ENCODE data around the gene DOCK2. TPM values are rescaled to one million over a fixed set of nuclear protein-coding genes. Genes with fewer than 3 reads are reported as not detected.
A peak's percentile ranks its signal among the peaks of the same experiment; 100 is the strongest.

Gene DOCK2
- total and polyA plus RNA-seq, 2 donors (not counting 1 experiment from before 2014, with no cell fraction given): 112 to 330 TPM

DNA sequence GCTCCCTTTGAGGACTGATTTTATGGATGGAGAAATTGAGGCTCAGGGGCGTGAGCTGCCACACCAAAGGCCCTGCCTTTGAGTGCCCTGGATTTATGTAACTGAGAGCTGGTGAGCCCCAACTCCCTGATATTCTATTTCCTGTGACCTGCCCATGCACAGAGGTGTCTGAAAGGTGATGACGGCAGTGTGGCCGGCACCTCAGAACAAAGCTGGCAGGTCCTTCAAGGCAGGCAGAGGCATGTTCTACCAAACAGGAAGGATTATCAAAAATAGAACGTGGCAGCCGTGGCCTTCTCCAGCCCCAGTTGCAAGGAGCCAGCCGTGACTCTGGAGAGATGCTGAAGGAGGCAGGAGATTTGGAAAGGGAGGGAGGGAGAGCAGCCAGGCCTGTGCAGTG, 307.0 kb downstream of the DOCK2 start:
- Histone ChIP-seq H3K27me3 (replicated peaks in 1 of 4; ENCODE audit: control extremely low read depth in 1 of 4, control insufficient read depth in 3 of 4, insufficient read depth in 4 of 4, low read length in 3 of 4) (no peaks in the 10 kb centered on the region), H3K27ac (ENCODE audit: low read length in 2 of 2) (no peak overlapping the region), H2AFZ (ENCODE audit: insufficient read depth, low read depth, low read length, poor library complexity, severe bottlenecking) (no peak overlapping the region), H4K20me1 (ENCODE audit: control insufficient read depth, insufficient read depth, low read length, poor library complexity, severe bottlenecking) (peaks cover 23% of the 10 kb centered on the region), H3K9ac (ENCODE audit: low read length) (no peak overlapping the region), H3K9me3 (ENCODE audit: control extremely low read depth in 1 of 3, control insufficient read depth in 2 of 3, insufficient read depth in 1 of 3, low read length in 2 of 3) (no peaks in the 10 kb centered on the region), H3K36me3 (replicated peaks in 1 of 2; ENCODE audit: control extremely low read depth in 1 of 2, control insufficient read depth in 1 of 2, extremely low read depth in 1 of 2, insufficient read depth in 2 of 2, low read length in 1 of 2) (peaks cover 8 to 24% of the 10 kb centered on the region in 2 experiments), H3K4me3 (ENCODE audit: control extremely low read depth in 1 of 5, extremely low read depth in 1 of 5, insufficient read depth in 1 of 5, low read depth in 2 of 5, low read length in 4 of 5) (no peak overlapping the region), H3K4me2 (replicated peaks; ENCODE audit: low read depth, low read length, poor library complexity, severe bottlenecking) (no peak overlapping the region), H3K79me2 (ENCODE audit: control insufficient read depth, insufficient read depth, low read length) (peaks cover 12% of the 10 kb centered on the region), H3K4me1 (ENCODE audit: control insufficient read depth in 2 of 2, insufficient read depth in 2 of 2, low read length in 2 of 2) (no peaks in the 10 kb centered on the region)
- Mint-ChIP-seq H3K27me3 (no peaks in the 10 kb centered on the region), H3K9me3 (ENCODE audit: insufficient read depth) (no peaks in the 10 kb centered on the region), H3K27ac (peak overlapping the region; percentile 46), H3K4me3 (no peak overlapping the region), H3K4me1 (peaks cover 13% of the 10 kb centered on the region)
- intact Hi-C loops (cut with micrococcal nuclease): no loop called here
- DNase-seq (no peak), ATAC-seq (ENCODE audit: low read depth) (no peak)
- POLR2A ChIA-PET: interaction anchor here (0.6 kb wide), 1 partner anchor 165 kb away, joined by 4 read pairs; no protein-coding TSS in a partner anchor
- 89% methylated on average over 5 of the region's 6 CpGs for WGBS (ENCODE audit: insufficient coverage)
- TF ChIP-seq CTCF (IDR thresholded peaks at IDR 0.05) (no peak), EZH2 (IDR thresholded peaks at IDR 0.05; ENCODE audit: borderline replicate concordance, insufficient read depth, low read depth, low read length, poor library complexity, severe bottlenecking) (no peak)
- CTCF ChIA-PET: no interaction called here

- Mint-ChIP-seq H3K9me3 (ENCODE audit: insufficient read depth) (no peaks in the 10 kb centered on the region), H3K4me3 (no peak overlapping the region), H3K27me3 (no peaks in the 10 kb centered on the region), H3K27ac (peak overlapping the region; percentile 69), H3K4me1 (peaks cover 13% of the 10 kb centered on the region)
- H2AFZ ChIP-seq (ENCODE audit: insufficient read depth, low read depth, low read length, poor library complexity, severe bottlenecking): no peak overlapping the region
- no peaks in the 10 kb centered on the region for H3K27me3 ChIP-seq (replicated peaks in 1 of 4; ENCODE audit: control extremely low read depth in 1 of 4, control insufficient read depth in 3 of 4, insufficient read depth in 4 of 4, low read length in 3 of 4)
- WGBS (ENCODE audit: insufficient coverage): 80% methylated on average over 3 of the region's 8 CpGs
- peaks cover 8 to 28% of the 10 kb centered on the region in 2 experiments for H3K36me3 ChIP-seq (replicated peaks in 1 of 2; ENCODE audit: control extremely low read depth in 1 of 2, control insufficient read depth in 1 of 2, extremely low read depth in 1 of 2, insufficient read depth in 2 of 2, low read length in 1 of 2)
- no peak for ATAC-seq (ENCODE audit: low read depth)
- ChIA-PET CTCF (interaction anchor here (0.9 kb wide), 1 partner anchor 9 kb away, joined by 3 read pairs; no protein-coding TSS in a partner anchor), POLR2A (no interaction called here)
- H3K9me3 ChIP-seq (ENCODE audit: control extremely low read depth in 1 of 3, control insufficient read depth in 2 of 3, insufficient read depth in 1 of 3, low read length in 2 of 3): no peaks in the 10 kb centered on the region
- intact Hi-C loops (cut with micrococcal nuclease): no loop called here
- H4K20me1 ChIP-seq (ENCODE audit: control insufficient read depth, insufficient read depth, low read length, poor library complexity, severe bottlenecking): peaks cover 19% of the 10 kb centered on the region
- H3K79me2 ChIP-seq (ENCODE audit: control insufficient read depth, insufficient read depth, low read length): peaks cover 8% of the 10 kb centered on the region
- H3K9ac ChIP-seq (ENCODE audit: low read length): no peak overlapping the region
- H3K4me2 ChIP-seq (replicated peaks; ENCODE audit: low read depth, low read length, poor library complexity, severe bottlenecking): no peak overlapping the region
- no peak for TF ChIP-seq EZH2 (IDR thresholded peaks at IDR 0.05; ENCODE audit: borderline replicate concordance, insufficient read depth, low read depth, low read length, poor library complexity, severe bottlenecking)
- TF ChIP-seq CTCF (IDR thresholded peaks at IDR 0.05): no peak
- no peak overlapping the region for H3K27ac ChIP-seq (ENCODE audit: low read length in 2 of 2)
- no peaks in the 10 kb centered on the region for H3K4me1 ChIP-seq (ENCODE audit: control insufficient read depth in 2 of 2, insufficient read depth in 2 of 2, low read length in 2 of 2)
- H3K4me3 ChIP-seq (ENCODE audit: control extremely low read depth in 1 of 5, extremely low read depth in 1 of 5, insufficient read depth in 1 of 5, low read depth in 2 of 5, low read length in 4 of 5): no peak overlapping the region
- no peak for DNase-seq
These were observed 308.0 kb downstream of the DOCK2 start for GRCh38 chr5:169944922-169945680.
